ENCODE data around the gene TRPM5.

DNA sequence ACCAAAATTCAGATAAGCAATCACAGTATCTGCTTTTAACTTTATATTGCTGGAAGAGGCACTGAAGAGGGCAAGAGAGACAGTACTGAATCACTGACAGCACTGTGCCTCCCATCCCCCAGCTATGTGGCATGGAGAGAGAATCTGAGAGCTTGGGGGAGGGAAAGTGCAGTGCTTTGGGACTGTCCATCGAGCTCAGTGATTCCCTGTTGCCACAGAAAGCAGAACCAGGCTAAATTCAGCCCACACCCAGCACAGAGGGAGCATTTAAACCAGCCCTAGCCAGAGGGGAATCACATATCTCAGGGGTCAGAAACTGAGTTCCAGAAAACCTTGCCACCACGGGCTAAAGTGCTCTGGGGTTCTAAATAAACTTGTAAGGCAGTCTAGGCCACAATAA lies 44.8 kb upstream of the TRPM5 start:
- TF ChIP-seq, protein P1, sequence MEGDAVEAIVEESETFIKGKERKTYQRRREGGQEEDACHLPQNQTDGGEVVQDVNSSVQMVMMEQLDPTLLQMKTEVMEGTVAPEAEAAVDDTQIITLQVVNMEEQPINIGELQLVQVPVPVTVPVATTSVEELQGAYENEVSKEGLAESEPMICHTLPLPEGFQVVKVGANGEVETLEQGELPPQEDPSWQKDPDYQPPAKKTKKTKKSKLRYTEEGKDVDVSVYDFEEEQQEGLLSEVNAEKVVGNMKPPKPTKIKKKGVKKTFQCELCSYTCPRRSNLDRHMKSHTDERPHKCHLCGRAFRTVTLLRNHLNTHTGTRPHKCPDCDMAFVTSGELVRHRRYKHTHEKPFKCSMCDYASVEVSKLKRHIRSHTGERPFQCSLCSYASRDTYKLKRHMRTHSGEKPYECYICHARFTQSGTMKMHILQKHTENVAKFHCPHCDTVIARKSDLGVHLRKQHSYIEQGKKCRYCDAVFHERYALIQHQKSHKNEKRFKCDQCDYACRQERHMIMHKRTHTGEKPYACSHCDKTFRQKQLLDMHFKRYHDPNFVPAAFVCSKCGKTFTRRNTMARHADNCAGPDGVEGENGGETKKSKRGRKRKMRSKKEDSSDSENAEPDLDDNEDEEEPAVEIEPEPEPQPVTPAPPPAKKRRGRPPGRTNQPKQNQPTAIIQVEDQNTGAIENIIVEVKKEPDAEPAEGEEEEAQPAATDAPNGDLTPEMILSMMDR (IDR thresholded peaks at IDR 0.05): no peak
- no peak for TF ChIP-seq EZH2 (IDR thresholded peaks at IDR 0.05; ENCODE audit: borderline replicate concordance, insufficient read depth, low read depth, low read length, poor library complexity, severe bottlenecking)
